Effector CD8-positive, alpha-beta T cell (primary cell): ENCODE data around the gene NTN1.
"Not testable (repeated sequence)": the region's sequence is repeated elsewhere in the genome, so short reads cannot be mapped to it uniquely, and the experiment has no call there.

Source experiments
- DNase-seq: peaks from one replicate; lab custom pipeline; 2025; lab: John Stamatoyannopoulos, UW

Gene NTN1

DNA sequence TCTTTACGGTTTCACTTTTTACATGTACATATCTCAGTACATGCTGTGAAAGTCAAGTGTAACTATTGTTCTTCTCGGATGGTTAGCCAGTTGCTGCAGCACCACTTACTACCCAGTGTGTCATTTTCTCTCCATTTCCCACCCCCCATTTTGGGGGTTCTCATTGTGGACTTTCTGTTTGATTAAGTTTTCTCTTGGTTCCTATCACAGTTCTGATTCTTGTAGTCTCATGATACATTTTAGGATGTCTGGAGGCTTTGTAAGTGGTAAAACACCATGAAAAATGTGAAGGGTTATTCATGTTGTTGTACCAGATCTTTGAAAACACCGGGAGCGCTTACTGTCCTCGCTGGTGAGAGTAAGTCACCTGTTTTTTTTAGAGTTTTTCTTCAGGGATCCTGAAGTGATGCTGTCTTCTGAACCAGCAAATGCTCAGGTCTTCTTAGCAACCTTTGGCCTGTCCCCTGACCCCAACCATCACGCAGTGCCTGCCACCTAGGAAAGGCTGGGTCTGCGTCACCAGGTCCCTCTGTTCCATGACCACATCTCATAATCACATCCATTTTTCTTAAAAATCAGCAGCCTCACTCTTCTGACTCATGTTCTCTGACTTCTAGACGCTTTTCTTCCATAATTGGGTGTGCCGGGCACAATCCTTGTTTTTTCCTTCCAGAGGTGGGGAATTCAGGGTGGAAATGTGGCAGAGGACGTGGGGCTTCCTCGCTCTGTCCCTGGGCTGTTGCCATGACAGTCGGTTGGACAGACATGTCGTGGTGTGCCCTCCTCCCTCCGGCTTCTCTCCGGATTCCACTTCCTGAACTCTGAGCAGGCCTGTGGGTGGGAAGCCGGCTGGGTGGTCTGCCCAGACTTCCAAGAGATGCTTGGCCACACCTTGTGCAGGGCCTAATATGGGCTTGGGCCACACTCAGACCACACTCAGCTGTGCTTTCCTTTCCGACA is 102.6 kb downstream of the NTN1 start:
- no peak for DNase-seq

- no peak for DNase-seq
Observed at GRCh38 chr17:9124554-9124935, 103.2 kb downstream of the NTN1 start.

GRCh38 chr17:9125722-9126121 is 104.4 kb downstream of the NTN1 start:
- no peak for DNase-seq

- no peak for DNase-seq
Observed at GRCh38 chr17:9127340-9127739, 106.0 kb downstream of the NTN1 start.

DNA sequence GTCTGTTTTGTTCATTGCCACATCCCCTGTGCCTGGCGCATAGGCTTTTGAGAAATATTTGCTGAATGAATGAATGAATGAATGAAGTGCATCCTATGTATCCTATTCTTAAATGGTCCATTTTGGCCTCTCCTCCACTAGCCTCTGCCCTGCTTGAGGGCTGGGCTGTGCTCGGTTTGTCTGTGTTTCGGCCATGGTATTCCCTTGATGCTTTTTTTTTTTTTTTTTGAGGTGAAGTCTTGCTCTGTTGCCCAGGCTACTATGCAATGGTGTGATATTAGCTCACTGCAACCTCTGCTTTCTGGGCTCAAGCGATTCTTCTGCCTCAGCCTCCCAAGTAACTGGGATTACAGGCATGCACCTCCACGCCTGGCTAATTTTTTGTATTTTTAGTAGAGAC is 110.1 kb downstream of the NTN1 start:
- no peak for DNase-seq

GRCh38 chr17:9132291-9132690 is 111.0 kb downstream of the NTN1 start:
- DNase-seq = no peak

GRCh38 chr17:9132944-9133610 is 111.8 kb downstream of the NTN1 start:
- DNase-seq = no peak

DNA sequence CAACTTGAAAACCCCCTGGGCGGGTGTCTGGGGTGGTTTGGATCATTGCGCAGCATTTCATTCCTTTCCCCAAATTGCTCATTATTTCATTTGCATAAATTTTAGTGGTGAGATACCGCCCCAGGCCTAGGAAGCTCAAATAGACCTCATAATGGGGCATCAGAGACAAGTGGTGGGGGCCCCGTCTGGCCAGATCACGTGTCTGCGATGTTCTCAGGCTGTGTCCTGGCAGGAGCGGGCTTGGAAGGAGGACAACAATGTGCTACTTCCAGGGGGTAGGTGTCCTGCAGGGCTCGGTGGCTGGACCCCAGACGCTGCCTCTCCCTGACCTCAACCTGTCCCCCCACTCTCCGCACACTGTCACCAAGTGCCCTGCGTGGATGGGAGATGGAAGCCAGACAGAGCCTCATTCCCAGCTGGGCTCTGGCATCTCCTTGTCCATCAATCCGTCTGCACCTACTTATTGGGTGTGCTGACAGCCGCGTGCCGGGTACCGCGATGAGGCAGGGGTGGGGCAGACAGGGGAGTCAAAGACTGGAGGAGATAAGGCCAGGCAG is 116.9 kb downstream of the NTN1 start:
- DNase-seq = no peak

DNA sequence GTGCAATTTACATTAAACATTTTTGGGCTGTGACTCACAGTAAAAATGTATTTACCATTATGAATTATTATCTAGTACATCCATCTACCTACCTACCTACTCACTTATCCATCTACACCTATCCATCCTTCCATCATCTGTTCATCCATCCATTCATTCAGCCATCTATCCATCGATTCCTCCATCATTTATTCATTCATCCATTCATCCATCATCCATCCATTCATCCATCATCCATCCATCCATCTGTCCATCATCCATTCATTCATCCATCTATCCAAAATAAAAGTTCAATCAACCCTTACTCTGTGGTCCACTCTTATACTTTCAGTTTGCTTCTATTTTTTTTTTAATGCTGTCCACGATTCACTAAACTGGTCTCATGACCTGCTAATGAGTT is 118.4 kb downstream of the NTN1 start:
- no peak for DNase-seq

DNA sequence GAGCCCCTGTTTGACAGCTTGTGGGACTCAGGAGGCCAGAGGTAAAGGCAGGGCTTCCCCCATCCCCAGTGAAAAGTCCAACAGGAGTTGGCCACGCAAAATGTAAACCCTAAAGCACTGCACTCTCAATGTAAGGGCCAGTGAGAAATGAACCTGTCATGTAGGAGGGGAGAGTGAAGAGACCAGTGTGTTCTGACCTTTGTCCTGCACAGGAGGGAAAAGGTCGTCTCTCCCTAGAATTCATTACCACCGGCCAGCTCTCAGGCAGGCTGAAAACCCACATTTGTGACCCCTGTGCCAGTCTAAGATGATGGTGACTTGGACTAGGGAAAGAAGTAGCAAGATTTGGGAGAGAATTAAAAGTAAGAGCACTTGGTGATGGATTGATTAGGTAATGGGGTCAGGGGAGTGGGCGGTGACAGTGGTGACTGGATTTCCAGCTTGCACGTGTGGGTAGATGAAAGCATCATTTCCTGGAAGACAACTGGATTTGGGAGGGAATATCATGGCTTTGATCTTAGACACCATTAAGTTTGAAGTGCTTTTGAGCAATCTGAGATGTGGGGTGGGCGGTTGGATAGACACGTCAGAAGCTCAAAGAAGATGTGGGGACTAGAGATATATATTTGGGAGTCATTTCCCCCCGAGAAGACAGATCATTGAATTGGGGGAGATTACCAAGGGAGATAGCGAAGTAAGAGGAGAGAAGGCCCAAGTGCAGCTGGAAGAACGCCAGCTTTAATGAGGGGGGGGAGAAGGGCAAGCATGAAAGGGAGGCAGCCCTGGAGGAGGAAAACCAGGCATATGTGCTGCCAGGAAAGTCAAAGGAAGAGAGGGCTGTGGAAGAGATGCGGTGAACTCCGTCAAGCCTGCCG is 119.5 kb downstream of the NTN1 start:
- no peak for DNase-seq

DNA sequence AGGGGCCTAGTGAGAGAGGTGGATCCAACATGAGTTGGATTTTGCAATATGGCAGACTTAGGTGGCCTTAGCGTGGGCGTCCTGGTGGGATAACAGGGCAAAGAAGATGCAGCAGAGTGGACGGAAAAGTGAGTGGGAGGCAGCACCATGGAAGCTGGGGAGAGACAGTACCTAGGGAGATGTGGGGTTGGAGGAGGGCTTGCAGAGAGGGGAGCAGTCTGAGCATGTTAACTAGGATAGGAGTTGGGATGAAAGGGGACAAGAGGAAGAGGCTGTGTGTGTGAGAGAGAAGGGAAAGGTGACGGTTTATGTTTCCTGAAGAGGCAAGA is 120.1 kb downstream of the NTN1 start:
- no peak for DNase-seq

- DNase-seq = no peak
Observed at GRCh38 chr17:9142772-9143494, 121.6 kb downstream of the NTN1 start.

- DNase-seq = no peak
Observed at GRCh38 chr17:9144502-9145249, 123.4 kb downstream of the NTN1 start.

GRCh38 chr17:9146064-9146463 is 124.8 kb downstream of the NTN1 start:
- DNase-seq = no peak

- DNase-seq = no peak
Observed at GRCh38 chr17:9148905-9149525, 127.7 kb downstream of the NTN1 start.

DNA sequence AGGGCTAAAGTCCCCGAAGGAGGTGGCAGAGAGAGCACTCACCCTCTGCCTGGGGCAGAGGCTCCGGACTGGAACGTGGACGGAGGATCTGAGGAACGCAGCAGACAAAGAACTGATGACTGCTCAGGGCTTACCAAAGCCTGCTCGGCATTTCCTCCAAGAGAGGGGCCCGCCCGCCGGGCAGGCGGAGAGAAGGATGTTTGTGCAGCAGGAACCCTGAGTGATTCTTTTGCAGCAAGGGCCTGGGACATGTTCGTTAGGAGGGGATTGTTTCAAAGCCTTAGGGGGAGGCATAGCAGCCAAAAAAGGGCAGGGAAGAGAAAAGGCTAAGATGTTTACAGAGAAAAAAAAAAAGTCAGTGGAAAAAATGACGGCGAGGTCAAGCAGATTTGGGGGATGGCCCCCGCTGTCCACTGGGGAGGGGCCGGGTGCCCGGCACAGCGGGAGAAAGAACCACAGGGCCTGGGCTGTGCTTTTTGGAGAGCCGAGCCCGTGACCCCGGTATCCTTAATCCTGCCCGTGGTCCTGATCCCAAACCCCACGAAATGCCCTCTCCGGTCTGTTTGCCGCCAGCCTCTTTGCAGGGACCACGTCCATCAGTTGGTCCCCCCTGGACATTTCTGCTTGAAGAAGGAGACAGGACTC is 129.3 kb downstream of the NTN1 start:
- DNase-seq = no peak

- DNase-seq = no peak
Observed at GRCh38 chr17:9151091-9151490, 129.8 kb downstream of the NTN1 start.

DNA sequence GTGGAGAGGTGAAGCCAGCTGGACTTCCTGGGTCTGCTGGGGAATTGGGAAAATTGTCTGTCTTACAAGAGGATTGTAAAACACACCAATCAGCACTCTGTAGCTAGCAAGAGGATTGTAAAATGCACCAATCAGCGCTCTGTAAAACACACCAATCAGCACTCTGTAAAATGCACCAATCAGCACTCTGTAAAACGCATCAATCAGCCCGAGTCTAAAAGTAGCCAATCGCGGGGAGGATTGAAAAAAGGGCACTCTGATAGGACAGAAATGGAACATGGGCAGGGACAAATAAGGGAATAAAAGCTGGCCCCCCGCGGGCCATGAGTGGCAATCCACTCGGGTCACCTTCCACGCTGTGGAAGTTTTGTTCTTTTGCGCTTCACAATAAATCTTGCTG is 130.4 kb downstream of the NTN1 start:
- DNase-seq = not testable (repeated sequence)

DNA sequence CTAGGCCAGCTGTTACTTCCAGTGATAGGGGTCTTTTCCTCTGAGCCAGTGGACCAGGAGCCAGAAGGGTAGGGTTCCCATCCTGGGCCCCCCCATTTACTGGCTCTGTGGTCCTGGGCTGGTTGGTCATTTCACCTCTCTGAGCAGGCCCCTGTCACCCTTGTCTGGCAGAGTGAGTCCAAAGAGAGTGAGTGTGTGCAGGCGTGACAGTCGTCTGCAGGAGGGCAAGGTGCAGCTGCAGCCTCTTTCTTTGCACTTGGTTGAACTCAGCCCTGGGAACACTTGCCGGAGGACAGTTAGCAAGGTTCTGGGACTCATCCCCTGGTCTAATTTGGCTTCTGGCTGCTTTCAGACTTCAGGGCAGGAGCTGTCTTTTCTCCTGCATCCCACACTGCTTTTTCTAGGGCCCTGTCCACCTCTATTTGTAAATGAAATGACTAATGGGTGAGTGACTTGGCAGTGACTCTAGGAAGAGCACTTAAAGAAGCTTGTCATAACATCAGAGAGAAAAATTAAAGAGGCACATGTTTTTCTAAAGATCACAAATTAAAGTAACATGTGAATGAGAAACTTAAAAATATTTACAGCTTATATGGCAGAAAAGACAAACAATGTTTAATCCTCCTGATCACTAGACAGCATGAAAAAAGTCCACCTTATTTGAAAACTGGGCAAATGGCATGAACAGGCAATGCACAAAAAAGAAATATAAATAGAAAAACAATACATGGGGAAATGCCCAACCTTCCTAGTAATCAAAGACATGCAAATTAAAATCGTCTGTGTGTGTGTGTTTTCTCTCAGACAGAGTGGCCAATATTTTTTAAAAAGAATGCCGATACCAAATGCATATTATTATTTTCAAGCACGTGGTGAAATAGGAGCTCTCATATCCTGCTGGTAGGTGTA is 137.5 kb downstream of the NTN1 start:
- DNase-seq = no peak
